Nephron (organoid): ENCODE results near the gene C5orf47.

Experiments
- H3K27ac Mint-ChIP-seq, 3 experiments: 2 replicates each; pipeline ENCODE4 v1.8.0; 2020; ENCODE audit warnings: mixed read lengths in 3 of 3, mild to moderate bottlenecking in 2 of 3, moderate library complexity in 1 of 3
- H3K27me3 Mint-ChIP-seq: 2 replicates; pipeline ENCODE4 v1.8.0; 2021; ENCODE audit warnings: low read depth, mild to moderate bottlenecking, moderate library complexity, mixed read lengths
- H3K36me3 Mint-ChIP-seq: 2 replicates; pipeline ENCODE4 v1.8.0; 2020; ENCODE audit warnings: low read depth, mixed read lengths
- H3K4me1 Mint-ChIP-seq: 2 replicates; pipeline ENCODE4 v1.8.0; 2020; ENCODE audit warnings: mixed read lengths
- H3K4me3 Mint-ChIP-seq, 3 experiments: 2 replicates each; pipeline ENCODE4 v1.8.0; 2020; ENCODE audit warnings: mild to moderate bottlenecking in 3 of 3, mixed read lengths in 3 of 3, moderate library complexity in 2 of 3
- H3K9me3 Mint-ChIP-seq: 2 replicates; pipeline ENCODE4 v1.8.0; 2020; ENCODE audit warnings: mixed read lengths
- CTCF ChIP-seq, 3 experiments: fragments of 200-600 bp; sonication (generic); IDR thresholded peaks; one replicate each; pipeline ENCODE4 v1.5.0; 2021; ENCODE audit warnings: antibody characterized with exemption in 3 of 3; ENCODE audit not compliant: unreplicated experiment in 3 of 3

C5orf47 gene

GRCh38 chr5:174047472-174048099 lies 58.6 kb downstream of the C5orf47 start:
- Mint-ChIP-seq H3K36me3 (no peaks in the 10 kb centered on the region), H3K27me3 (peaks cover 24% of the 10 kb centered on the region), H3K27ac (no peak overlapping the region), H3K4me1 (no peaks in the 10 kb centered on the region), H3K4me3 (no peak overlapping the region), H3K9me3 (no peaks in the 10 kb centered on the region)
- no peak for TF ChIP-seq CTCF (IDR thresholded peaks at IDR 0.05; ENCODE audit: unreplicated experiment in 3 of 3)

GRCh38 chr5:174052636-174053035 lies 63.7 kb downstream of the C5orf47 start:
- no peak for TF ChIP-seq CTCF (IDR thresholded peaks at IDR 0.05; ENCODE audit: unreplicated experiment in 3 of 3)
- H3K27ac Mint-ChIP-seq, result no peak overlapping the region
- H3K27me3 Mint-ChIP-seq, result peaks cover 22% of the 10 kb centered on the region
- H3K4me3 Mint-ChIP-seq, result no peak overlapping the region
- H3K36me3 Mint-ChIP-seq, result no peaks in the 10 kb centered on the region
- H3K9me3 Mint-ChIP-seq, result no peaks in the 10 kb centered on the region
- H3K4me1 Mint-ChIP-seq, result no peaks in the 10 kb centered on the region

- Mint-ChIP-seq H3K36me3 (no peaks in the 10 kb centered on the region), H3K4me1 (no peaks in the 10 kb centered on the region), H3K4me3 (no peak overlapping the region), H3K27me3 (peaks cover 28% of the 10 kb centered on the region), H3K9me3 (no peaks in the 10 kb centered on the region), H3K27ac (no peak overlapping the region)
- no peak for TF ChIP-seq CTCF (IDR thresholded peaks at IDR 0.05; ENCODE audit: unreplicated experiment in 3 of 3)
Observed at GRCh38 chr5:174053905-174054304, 64.9 kb downstream of the C5orf47 start.
